Measurements from ENCODE around the gene RYR2.

- no peak for TF ChIP-seq NR3C1 (CRISPR knock-in tag; IDR thresholded peaks at IDR 0.05)
- no peak for TF ChIP-seq ZNF311 (CRISPR knock-in tag; IDR thresholded peaks at IDR 0.05)
- no peak for TF ChIP-seq FOS (IDR thresholded peaks at IDR 0.05; ENCODE audit: extremely low read depth, insufficient read length)
- TF ChIP-seq CTCF (IDR thresholded peaks at IDR 0.05 in 2 of 3, conservative IDR thresholded peaks at IDR 0.05 in 1 of 3; ENCODE audit: insufficient read depth in 2 of 3, low read depth in 1 of 3, low read length in 3 of 3), result no peak
- TF ChIP-seq AFF4 (CRISPR knock-in tag; IDR thresholded peaks at IDR 0.05), result no peak
- TF ChIP-seq FOXA1 (IDR thresholded peaks at IDR 0.05; ENCODE audit: borderline replicate concordance), result no peak
- no peak for TF ChIP-seq ZNF212 (CRISPR knock-in tag; IDR thresholded peaks at IDR 0.05)
- TF ChIP-seq RHOXF2B (CRISPR knock-in tag; conservative IDR thresholded peaks at IDR 0.05), result no peak
- no peak for TF ChIP-seq EP300 (IDR thresholded peaks at IDR 0.05; ENCODE audit: low read length)
- no peak for TF ChIP-seq ZNF354B (CRISPR knock-in tag; IDR thresholded peaks at IDR 0.05)
- TF ChIP-seq PURB (CRISPR knock-in tag; IDR thresholded peaks at IDR 0.05; ENCODE audit: low read depth), result no peak
- TF ChIP-seq SMARCE1 (IDR thresholded peaks at IDR 0.05), result no peak
- no peak for TF ChIP-seq NCOA4 (IDR thresholded peaks at IDR 0.05; ENCODE audit: partially characterized antibody)
These were observed 721.2 kb downstream of the RYR2 start for GRCh38 chr1:237763137-237763536.
